K562 (cell line): ENCODE measurements around the gene TTC9B. TPM values are rescaled to one million over a fixed set of nuclear protein-coding genes. Genes with fewer than 3 reads are reported as not detected.

ENCODE experiments used
- ATAC-seq: fragments of 200-7000 bp; cut with Tn5 transposase; 3 replicates; pipeline ENCODE4 v1.9.1; 2020; ENCODE audit warnings: moderate library complexity
- BruUV-seq: library from RNA; stranded (reverse); fragments of 400-500 nt; replicated peaks from 2 replicates; lab custom pipeline; 2021; lab: Mats Ljungman, UMichigan
- CTCF ChIA-PET: fragments of 300-600 bp; formaldehyde crosslinking; extraction: SDS; loops from one replicate; lab custom pipeline; 2021; ENCODE audit warnings: low intra/inter-chr PET ratio; lab: Yijun Ruan, JAX
- POLR2A ChIA-PET: fragments of 300-600, 350-650 bp; sonication (Branson Sonifier 250); formaldehyde crosslinking; extraction: SDS; loops from one replicate; lab custom pipeline; 2021; ENCODE audit warnings: antibody characterized with exemption, inconsistent platforms; lab: Yijun Ruan, JAX
- DNase-seq, 4 experiments: peaks; one replicate each; pipeline versions ENCODE4 v3.0.0 to v3.0.0-alpha.2; 2011 to 2018; ENCODE audit warnings: low spot score in 3 of 4, mixed read lengths in 3 of 4; ENCODE audit errors: extremely low read depth in 1 of 4
- FAIRE-seq: peaks from 2 replicates; lab custom pipeline; 2011; peaks lifted over from hg19 to GRCh38; lab: Jason Lieb, UNC
- H2AFZ ChIP-seq: 2 replicates; pipeline ENCODE4 v1.6.0; 2011; ENCODE audit warnings: low read depth, low read length, control low read depth, inconsistent platforms
- H3K27ac ChIP-seq: fragments of 200-600 bp; 3 replicates; pipeline ENCODE4 v1.8.0; 2011; ENCODE audit warnings: low read depth, mild to moderate bottlenecking, control low read depth, inconsistent platforms, low read length, moderate library complexity, mixed read lengths; ENCODE audit errors: extremely low read depth
- H3K27me3 ChIP-seq, 2 experiments: fragments of 300-600 bp in 1 of 2; 2 replicates in 1 of 2; 3 replicates in 1 of 2; pipeline versions ENCODE4 v1.6.0 to v1.8.0; 2011; ENCODE audit warnings: inconsistent platforms in 2 of 2, low read length in 2 of 2, mild to moderate bottlenecking in 1 of 2, mixed read lengths in 1 of 2, moderate library complexity in 1 of 2; ENCODE audit not compliant: control insufficient read depth in 2 of 2, insufficient read depth in 2 of 2
- H3K36me3 ChIP-seq: fragments of 300-600 bp; 3 replicates; pipeline ENCODE4 v1.8.0; 2011; ENCODE audit warnings: mild to moderate bottlenecking, low read length, inconsistent platforms; ENCODE audit not compliant: control insufficient read depth, insufficient read depth
- H3K4me1 ChIP-seq, 2 experiments: fragments of 200-600 bp in 1 of 2; replicated peaks in 1 of 2; 2 replicates in 1 of 2; 3 replicates in 1 of 2; pipeline versions ENCODE4 v1.5.1 to v1.8.0; 2011; ENCODE audit warnings: inconsistent platforms in 2 of 2, low read length in 2 of 2, mild to moderate bottlenecking in 1 of 2, mixed read lengths in 1 of 2, moderate library complexity in 1 of 2; ENCODE audit not compliant: control insufficient read depth in 2 of 2, insufficient read depth in 2 of 2
- H3K4me2 ChIP-seq: 2 replicates; pipeline ENCODE4 v1.6.1; 2011; ENCODE audit warnings: low read length, control low read depth, inconsistent platforms, mixed read lengths; ENCODE audit not compliant: insufficient read depth
- H3K4me3 ChIP-seq: fragments of 200-600 bp; sonication (generic), shearing (Covaris generic); 2 replicates; pipeline ENCODE4 v1.5.1; 2016; ENCODE audit warnings: control low read depth, inconsistent platforms
- H3K79me2 ChIP-seq: fragments of 200-600 bp; 3 replicates; pipeline ENCODE4 v1.8.0; 2011; ENCODE audit warnings: low read length, inconsistent platforms; ENCODE audit not compliant: control insufficient read depth, insufficient read depth
- H3K9ac ChIP-seq, 2 experiments: 2 replicates each; pipeline versions ENCODE4 v1.6.0 to v1.6.1; 2011; ENCODE audit warnings: low read depth in 2 of 2, low read length in 2 of 2, control low read depth in 1 of 2, inconsistent platforms in 1 of 2, mild to moderate bottlenecking in 1 of 2, mixed read lengths in 1 of 2; ENCODE audit not compliant: insufficient read depth in 1 of 2
- H3K9me1 ChIP-seq: one replicate; pipeline ENCODE4 v1.6.0; 2011; ENCODE audit warnings: inconsistent platforms, mild to moderate bottlenecking, low read length, moderate library complexity; ENCODE audit not compliant: control insufficient read depth, insufficient read depth
- H3K9me3 ChIP-seq: replicated peaks from 2 replicates; pipeline ENCODE4 v1.5.1; 2011; ENCODE audit warnings: low read depth, low read length, inconsistent platforms; ENCODE audit not compliant: control insufficient read depth, insufficient read depth
- H4K20me1 ChIP-seq: replicated peaks from 2 replicates; pipeline ENCODE4 v1.6.1; 2011; ENCODE audit warnings: low read length, inconsistent platforms, mixed read lengths; ENCODE audit not compliant: control insufficient read depth, insufficient read depth
- BRD4 ChIP-seq: fragments of 200-600 bp; sonication (generic); IDR thresholded peaks from 2 replicates; pipeline ENCODE4 v1.6.1; 2017; ENCODE audit warnings: inconsistent platforms
- C11orf30 ChIP-seq: fragments of 450-650 bp; IDR thresholded peaks from 2 replicates; pipeline ENCODE4 v1.6.1; 2016; ENCODE audit warnings: low read depth, mild to moderate bottlenecking
- CBFB ChIP-seq: sonication (generic); formaldehyde crosslinking; IDR thresholded peaks from 2 replicates; pipeline ENCODE4 v1.4.0; 2020; ENCODE audit warnings: mild to moderate bottlenecking, missing genetic modification reagents
- FOXP4 ChIP-seq: sonication (generic); formaldehyde crosslinking; IDR thresholded peaks from 2 replicates; pipeline ENCODE4 v1.8.0; 2022; ENCODE audit warnings: mild to moderate bottlenecking, missing genetic modification reagents, borderline replicate concordance
- HINFP ChIP-seq: fragments of 450-650 bp; conservative IDR thresholded peaks from 2 replicates; pipeline ENCODE4 v1.6.1; 2016; ENCODE audit warnings: missing genetic modification characterization, low read depth, mild to moderate bottlenecking, control low read depth, missing compliant biosample characterization
- MAX ChIP-seq: sonication (generic); formaldehyde crosslinking; IDR thresholded peaks from 2 replicates; pipeline ENCODE4 v1.9.0; 2022; ENCODE audit warnings: mild to moderate bottlenecking, missing genetic modification reagents
- MED1 ChIP-seq: sonication (generic); formaldehyde crosslinking; IDR thresholded peaks from 2 replicates; pipeline ENCODE4 v1.8.1; 2023; ENCODE audit warnings: missing genetic modification reagents, borderline replicate concordance
- NCOA4 ChIP-seq: fragments of 450-650 bp; IDR thresholded peaks from 2 replicates; pipeline ENCODE4 v1.6.1; 2018; ENCODE audit warnings: mild to moderate bottlenecking; ENCODE audit not compliant: partially characterized antibody
- PREB ChIP-seq: sonication (generic); formaldehyde crosslinking; IDR thresholded peaks from 2 replicates; pipeline ENCODE4 v1.8.1; 2023; ENCODE audit warnings: mild to moderate bottlenecking, missing genetic modification reagents
- ZNF668 ChIP-seq: fragments of 250-450 bp; sonication (Bioruptor Pico); IDR thresholded peaks from 2 replicates; pipeline ENCODE4 v1.8.0; 2022; ENCODE audit warnings: mild to moderate bottlenecking, inconsistent platforms
- ZZZ3 ChIP-seq: fragments of 450-650 bp; IDR thresholded peaks from 2 replicates; pipeline ENCODE4 v1.6.1; 2016; ENCODE audit warnings: antibody characterized with exemption, mild to moderate bottlenecking, moderate library complexity
- WGBS: fragments of 100-300 bp; shearing (Covaris generic); methylation state at CpG from one replicate; pipeline ENCODE4 v1.1.6; 2016; ENCODE audit warnings: low coverage, mixed read lengths; ENCODE audit not compliant: insufficient coverage; ENCODE audit errors: missing lambda C conversion rate; 5-methylcytosine and 5-hydroxymethylcytosine counted together
- in situ Hi-C: fragments of 300-500 bp; cut with MboI; formaldehyde crosslinking; loops from 4 replicates; pipeline ENCODE4 v1.15.0; 2018; ENCODE audit warnings: inconsistent platforms, mixed read lengths
- intact Hi-C: fragments of 100-400 bp; cut with micrococcal nuclease; formaldehyde crosslinking; loops from 2 replicates; pipeline ENCODE4 v1.14.2; 2022
- polyA plus RNA-seq, 8 experiments: library from polyadenylated mRNA; depleted of rRNA in 4 of 8; stranded (reverse) in 5 of 8; unstranded in 3 of 8; fragments of >200 nt; fragmentation: Nextera tagmentation in 2 of 8; fragmentation: Illumina TruSeq in 1 of 8; extraction: Ambion mirVana in 2 of 8; extraction: Trizol in 1 of 8; gene quantifications; 2 replicates each; pipeline versions ENCODE4 v1.2.1 to v1.2.3, GENCODE V29; 2011 to 2014; ENCODE audit warnings: inconsistent platforms in 1 of 8, missing spikeins in 1 of 8
- total RNA-seq, 7 experiments: library from RNA; depleted of rRNA in 6 of 7; stranded (reverse); fragments of >200 nt in 6 of 7; fragmentation: Illumina TruSeq in 2 of 7; extraction: Trizol in 2 of 7; gene quantifications; 2 replicates each; pipeline versions ENCODE4 v1.2.1 to v1.2.3, GENCODE V29; 2011 to 2021; ENCODE audit warnings: low replicate concordance in 1 of 7

Gene TTC9B
- total and polyA plus RNA-seq, 9 of the 15 experiments (the other 6 are each of a cell fraction or from before 2014, with no cell fraction given) = 0.06 to 0.14 TPM; not detected in 7

GRCh38 chr19:40257096-40257517, 38.9 kb upstream of the TTC9B start (continued):
- no peak for TF ChIP-seq BRD4
- no peak for TF ChIP-seq MED1 (CRISPR knock-in tag)
- no peak for TF ChIP-seq MAX (CRISPR knock-in tag)
- no peak for TF ChIP-seq HINFP (tag)
- no peak for TF ChIP-seq ZZZ3
- TF ChIP-seq CBFB (CRISPR knock-in tag) = no peak

- no peak for ATAC-seq
- Histone ChIP-seq H3K9ac (no peak overlapping the region), H3K4me2 (no peak overlapping the region), H4K20me1 (no peaks in the 10 kb centered on the region; the same call in 1 of the 2 replicates), H3K4me3 (no peak overlapping the region), H3K9me1 (no peaks in the 10 kb centered on the region), H3K4me1 (peaks cover 0 to 8% of the 10 kb centered on the region in 2 experiments; a peak in 2 of 5 replicates), H2AFZ (no peak overlapping the region), H3K27me3 (no peaks in the 10 kb centered on the region), H3K27ac (no peak overlapping the region), H3K79me2 (peaks cover 55% of the 10 kb centered on the region), H3K9me3 (no peaks in the 10 kb centered on the region), H3K36me3 (peaks cover 61% of the 10 kb centered on the region; the same call in 2 of the 3 replicates)
- no peak for DNase-seq
- intact Hi-C loops (no loop called here), in situ Hi-C loops (no loop called here)
- CTCF ChIA-PET = no interaction called here
- no peak for FAIRE-seq
- TF ChIP-seq C11orf30 (no peak), ZNF668 (CRISPR knock-in tag) (no peak), PREB (CRISPR knock-in tag) (no peak), NCOA4 (no peak), FOXP4 (no peak)
- POLR2A ChIA-PET = interaction anchor here (1.5 kb wide), 1 partner anchor 16 kb away, joined by 3 read pairs; no protein-coding TSS in a partner anchor
- 94% methylated on average over 7 of the region's 8 CpGs for WGBS
- no TSS peak for BruUV-seq
Observed at GRCh38 chr19:40256512-40256911, 38.3 kb upstream of the TTC9B start.
